HG02759 (cell line): ENCODE data around the gene SRRD.
"Not testable (repeated sequence)": the region's sequence is repeated elsewhere in the genome, so short reads cannot be mapped to it uniquely, and the experiment has no call there.

Source experiments
- ATAC-seq: cut with Tn5 transposase; IDR thresholded peaks from one replicate; pipeline ENCODE4 v1.9.1; 2021; ENCODE audit warnings: mild to moderate bottlenecking, moderate library complexity; ENCODE audit not compliant: unreplicated experiment

Gene SRRD

DNA sequence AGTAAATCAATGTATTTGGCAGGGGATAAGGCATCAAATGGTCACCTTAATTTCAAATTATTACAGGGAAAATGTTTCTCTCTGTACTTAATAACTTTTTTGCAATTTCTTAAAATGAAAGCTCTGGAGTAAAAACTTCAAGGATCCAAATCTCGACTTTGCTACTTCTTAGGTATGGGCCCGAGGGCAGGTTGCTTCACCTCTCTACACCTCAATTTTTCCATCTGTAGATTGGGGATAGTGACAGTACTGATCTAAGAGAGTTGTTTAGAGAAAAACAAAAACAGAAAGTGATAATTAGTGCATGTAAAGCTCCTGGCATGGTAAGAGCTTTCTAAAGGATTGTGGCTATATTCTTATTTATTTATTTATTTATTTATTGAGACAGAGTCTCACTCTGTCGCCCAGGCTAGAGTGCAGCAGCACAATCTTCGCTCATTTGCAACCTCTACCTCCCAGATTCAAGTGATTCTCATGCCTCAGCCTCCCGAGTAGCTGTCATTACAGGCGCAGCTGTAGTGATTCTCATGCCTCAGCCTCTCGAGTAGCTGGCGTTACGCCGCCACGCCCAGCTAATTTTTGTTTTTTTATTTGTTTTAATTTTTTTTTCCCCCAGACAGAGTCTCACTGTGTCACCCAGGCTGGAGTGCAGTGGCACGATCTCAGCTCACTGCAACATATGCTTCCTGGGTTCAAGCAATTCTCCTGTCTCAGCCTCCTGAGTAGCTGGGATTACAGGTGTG, 30.9 kb downstream of the SRRD start:
- ATAC-seq, result no peak

DNA sequence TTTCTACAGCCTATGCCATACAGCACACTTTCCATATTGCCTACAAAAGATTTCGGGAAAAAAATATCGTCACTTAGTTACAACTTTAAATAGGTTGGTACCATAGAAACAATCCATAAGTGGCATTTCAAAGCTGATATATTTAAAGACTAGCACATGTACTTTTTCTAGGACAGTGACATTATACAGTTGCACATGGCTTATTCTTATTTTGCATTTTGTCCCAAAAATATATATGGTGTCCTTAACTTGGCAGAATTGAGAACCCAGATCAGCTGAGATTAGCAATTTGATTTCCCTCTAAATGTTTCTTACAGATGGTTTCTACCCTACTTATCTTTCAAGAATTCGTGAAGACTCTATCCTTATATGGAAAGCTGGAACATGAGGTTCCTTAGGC, 32.3 kb downstream of the SRRD start:
- no peak for ATAC-seq

DNA sequence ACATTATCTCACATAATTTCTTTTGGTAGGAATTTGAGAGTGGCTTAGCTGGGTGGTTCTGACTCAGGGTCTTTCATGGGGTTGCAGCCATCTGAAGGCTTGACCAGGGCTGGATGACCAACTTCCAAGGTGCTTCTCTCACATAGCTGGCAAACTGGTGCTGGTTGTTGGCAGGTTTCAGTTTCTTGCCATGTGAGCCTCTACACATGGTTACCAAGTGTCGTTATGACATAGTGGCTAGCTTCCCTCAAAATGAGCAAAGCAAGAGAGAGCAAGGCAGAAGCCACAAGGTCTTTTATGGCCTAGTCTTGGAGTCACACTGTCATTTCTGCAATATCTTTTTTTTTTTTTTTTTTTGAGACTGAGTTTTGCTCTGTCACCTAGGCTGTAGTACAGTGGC, 32.8 kb downstream of the SRRD start:
- ATAC-seq, result no peak

DNA sequence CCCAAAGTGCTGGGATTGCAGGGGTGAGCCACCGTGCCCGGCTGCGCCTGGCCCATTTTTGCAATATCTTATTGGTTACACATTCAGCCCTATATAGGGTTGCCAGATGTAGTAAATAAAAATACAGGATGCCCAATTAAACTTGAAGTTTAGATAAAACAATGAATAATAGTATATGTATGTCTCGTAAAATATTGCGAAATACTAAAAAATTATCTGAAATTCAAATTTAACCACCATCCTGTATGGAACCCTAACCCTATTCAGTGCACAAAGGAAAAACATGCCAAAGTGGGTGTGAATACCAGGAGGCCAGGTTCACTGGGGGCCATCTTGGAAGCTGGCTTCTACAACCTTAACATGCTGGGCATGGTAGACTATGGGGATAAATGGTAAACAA, 33.8 kb downstream of the SRRD start:
- ATAC-seq, result no peak

DNA sequence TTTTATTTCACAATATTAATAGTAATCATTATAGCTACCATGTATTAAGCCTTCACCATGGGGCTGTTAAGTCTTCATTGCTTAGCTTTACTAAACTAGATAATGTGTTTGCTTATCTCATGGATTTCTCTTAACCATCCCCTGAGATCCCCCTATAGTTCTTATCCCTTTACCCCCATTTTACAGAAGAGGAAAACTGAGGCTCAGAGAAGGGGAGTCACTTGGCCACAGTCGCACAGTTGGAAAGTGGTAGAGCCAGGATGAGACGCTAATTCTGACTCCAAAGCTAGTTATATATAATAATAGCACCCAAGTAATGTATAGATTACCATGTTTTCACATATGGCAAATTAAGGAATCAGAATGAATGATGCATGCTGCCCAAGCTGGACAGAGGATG, 38.3 kb downstream of the SRRD start:
- no peak for ATAC-seq

DNA sequence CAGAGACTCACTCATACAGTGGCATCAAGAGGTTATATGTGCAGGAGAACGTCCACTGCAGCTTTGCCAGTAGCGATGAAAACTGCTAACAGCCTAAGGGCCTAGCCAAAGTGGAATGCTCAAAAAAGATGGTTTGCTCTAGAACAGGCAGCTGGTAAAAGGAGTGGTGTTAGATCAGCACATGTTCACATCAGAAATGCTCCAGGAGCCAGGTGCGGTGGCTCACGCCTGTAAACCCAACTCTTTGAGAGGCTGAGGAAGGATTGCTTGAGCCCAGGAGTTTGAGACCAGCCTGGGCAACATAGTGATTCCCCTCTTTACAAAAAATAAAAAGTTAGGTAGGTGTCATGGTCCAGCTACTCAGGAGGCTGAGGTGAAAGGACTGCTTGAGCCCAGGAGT, 38.9 kb downstream of the SRRD start:
- no peak for ATAC-seq

DNA sequence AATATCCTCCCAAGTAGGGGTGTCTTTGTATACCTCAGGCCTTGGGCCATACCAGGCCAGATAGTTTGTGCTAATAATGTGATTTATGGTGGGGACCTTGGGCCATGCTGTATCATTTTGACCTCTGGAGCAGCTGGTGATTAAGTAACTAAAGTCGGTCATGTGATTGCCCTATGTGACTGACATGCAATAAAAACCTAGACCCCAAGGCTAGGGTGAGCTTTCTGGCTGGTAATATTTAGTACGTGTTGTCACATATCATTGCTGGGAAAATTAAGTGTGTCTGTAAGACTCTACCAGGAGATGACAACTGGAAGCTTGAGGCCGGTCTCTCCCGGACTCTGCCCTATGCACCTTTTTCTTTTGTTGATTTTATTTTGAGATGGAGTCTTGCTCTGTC, 41.2 kb downstream of the SRRD start:
- no peak for ATAC-seq

DNA sequence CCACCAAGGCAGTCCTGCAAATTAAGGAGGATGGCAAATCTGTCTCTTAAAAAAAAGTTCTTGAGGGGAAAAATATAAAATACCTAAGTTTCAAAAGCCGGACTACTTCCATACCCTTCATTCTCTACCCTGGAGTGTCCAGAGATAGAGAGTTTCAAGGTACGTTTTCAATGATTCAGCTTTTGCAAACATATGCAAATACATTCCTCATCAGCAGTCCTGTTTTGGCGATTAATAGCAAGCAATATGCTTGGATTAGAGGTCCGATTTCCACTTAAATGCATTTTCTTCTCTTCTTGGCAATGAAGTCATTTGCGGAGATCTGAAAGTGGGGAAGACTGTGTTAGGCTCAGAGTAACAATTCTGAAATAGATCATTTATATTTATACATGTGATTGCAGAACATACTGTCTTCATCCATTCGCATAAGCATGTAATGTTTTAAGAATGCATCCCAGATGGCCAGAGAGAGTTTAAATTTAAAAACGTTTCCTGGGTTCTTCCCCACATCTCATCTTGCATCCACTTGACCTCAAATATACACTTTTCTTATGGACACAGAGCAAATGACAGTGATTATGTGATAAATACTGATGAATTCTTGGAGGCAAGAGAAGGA, 42.4 kb downstream of the SRRD start:
- no peak for ATAC-seq

DNA sequence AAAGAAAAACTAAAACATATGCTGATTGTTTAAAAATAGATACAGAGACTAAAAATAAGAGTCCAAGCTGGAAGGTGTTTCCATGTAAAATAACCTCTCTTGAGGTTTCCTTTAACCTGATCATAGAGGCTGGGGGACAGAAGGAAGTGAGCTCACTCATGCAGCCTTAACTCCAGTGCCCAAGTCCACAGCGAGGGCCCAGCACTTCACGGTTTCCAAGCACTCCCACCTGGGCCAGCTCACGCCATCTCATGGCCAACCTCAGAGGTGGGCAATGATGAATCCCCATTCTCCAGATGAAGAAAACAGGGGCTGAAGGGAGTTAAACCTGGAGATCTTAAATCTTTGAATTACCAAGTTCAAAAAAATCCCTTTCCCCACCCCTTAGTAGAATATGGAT, 43.5 kb downstream of the SRRD start:
- ATAC-seq, result no peak

DNA sequence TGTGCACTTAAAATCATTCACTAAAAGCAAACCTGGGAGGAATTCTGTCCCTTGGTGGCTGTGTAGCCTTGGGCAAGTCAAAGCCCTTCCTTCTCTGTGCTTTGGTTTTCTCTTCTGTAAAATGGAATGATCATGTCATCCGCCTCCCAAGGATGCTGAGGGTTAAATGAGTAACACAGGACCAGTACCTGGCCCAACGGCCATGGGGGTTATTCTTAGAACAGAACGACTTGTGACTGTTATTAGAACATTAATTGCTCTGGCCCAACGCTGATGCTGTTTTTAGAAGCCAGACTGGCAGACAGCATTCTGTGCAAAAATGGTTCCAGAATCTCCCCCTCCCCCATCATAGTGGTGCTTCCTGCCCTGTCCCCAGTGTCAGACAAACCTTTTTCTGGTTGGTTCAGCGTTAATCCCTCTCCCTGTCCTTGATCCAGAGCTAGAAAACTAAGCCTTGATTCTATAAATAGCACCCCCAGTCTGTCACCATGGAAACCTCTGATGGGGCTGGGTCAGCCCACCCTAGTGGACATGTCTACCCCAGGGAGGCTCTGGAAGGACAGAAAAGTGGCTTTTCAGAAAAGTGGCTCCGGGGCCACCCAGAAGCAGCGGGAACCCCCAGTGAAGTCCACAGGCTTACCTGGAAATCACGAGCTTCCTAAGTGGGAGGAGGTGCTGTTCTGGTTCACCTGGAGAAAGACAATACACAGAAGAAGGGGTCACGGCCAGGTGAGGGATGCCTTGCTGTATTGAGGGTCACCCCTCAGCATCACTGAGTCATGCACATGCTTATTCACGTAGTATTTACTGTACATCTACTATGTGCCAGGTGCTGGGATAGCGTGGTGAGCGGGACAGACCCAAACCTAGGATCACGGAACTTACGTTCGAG, 44.1 kb downstream of the SRRD start:
- no peak for ATAC-seq

DNA sequence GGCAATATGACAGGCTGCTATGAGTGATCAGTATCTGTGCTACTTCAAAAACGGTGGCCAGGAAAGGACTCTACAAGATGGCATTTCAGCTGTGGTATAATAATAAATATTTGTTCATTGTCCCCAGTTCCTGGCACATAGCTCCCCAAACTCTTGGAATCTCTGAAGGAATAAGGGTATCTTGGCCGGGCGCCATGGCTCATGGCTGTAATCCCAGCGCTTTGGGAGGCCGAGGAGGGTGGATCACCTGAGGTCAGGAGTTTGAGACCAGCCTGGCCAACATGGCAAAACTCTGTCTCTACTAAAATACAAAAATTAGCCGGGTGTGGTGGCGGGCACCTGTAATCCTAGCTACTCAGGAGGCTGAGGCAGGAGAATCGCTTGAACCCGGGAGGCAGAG, 44.8 kb downstream of the SRRD start:
- ATAC-seq, result not testable (repeated sequence)

DNA sequence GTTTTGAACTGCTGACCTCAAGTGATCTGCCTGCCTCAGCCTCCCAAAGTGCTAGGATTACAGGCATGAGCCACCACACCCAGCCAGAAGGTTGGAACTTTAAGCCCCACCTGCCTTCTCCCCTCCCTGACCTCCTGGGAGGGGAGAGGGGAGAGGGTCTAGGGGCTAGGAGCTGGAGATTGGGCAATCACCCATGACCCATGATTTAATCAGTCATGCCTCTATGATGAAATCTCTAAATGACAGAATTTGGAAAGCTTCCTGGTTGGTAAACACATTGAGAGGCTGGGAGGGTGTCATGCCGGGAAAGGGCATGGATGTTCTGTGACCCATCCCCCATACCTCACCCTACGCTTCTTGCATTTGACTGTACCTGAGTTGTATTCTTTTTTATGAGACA, 45.7 kb downstream of the SRRD start:
- no peak for ATAC-seq

DNA sequence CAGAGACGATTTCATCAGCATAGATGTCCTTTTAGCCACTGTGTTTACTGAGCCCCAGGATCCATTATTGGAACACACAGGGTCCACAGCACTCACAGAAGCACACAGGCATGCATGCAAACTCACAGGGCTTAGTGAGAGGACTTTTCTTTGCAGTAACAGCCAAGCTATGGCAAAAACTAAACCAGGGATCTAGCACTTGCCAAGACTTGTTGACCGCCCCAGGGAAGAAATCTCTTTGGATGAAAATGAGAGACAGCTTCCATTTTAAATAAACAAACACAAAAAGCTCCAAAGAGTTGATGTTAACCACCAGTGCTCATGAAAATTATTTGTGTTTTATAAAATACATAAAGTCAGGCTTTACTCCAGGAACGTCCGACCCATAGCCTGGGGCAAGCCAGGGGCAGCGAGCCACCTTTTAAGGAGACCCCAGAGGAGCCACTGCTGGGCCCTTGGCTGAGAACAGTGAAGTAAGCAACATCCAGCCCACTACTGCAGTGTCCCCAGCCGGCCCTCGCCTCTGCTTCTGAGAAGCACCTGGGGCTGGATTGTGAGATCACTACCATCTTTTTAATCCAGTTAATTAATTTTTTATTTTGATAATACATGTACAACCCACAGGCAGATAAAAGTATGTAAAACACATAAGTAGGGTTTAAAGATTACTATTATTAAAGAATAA, 50.6 kb downstream of the SRRD start:
- no peak for ATAC-seq

DNA sequence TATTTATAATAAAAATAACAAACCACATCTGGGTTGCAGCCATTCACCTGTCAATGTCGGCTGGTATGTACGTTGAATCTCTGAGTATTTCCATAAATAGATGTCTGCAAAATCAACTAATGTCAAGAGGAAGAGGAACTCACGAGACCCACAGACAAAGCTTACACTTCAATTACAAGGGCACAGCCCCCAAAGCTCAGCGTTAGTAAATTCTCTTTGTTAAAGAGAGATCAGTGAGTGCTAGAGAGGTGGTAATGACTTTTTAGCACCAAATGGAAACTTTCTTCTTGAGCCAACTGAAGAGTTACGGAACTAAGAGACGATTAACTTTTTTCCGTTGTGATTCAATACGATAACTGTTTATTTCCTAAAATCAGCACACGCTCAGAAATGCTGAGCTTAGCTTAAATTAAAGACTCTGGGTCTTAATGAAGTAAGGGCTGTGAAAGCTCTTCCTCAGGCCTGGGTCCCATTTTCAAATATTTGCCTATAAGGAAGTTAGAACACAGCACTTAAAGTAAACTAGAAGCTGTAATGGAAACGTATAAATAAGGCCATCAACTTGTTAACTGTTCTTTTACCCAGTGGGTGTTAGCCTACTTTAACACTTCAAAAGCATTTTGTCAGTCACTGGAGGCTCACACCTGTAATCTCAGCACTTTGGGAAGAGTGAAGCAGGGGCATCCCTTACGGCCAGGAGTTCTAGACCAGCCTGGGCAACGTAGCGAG, 51.4 kb downstream of the SRRD start:
- no peak for ATAC-seq

DNA sequence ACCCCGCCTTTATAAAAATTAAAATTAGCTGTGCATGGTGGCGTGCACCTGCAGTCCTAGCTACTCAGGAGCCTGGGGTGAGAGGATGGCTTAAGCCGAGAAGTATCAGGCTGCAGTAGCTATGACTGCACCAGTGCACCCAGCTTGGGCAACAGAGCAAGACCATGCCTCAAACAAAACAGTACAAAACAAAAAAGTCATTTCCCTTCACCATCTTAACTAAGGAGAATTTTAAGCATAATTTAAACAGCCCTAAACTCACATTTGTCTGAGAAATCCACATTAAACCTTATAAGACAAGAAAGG, 51.9 kb downstream of the SRRD start:
- ATAC-seq, result no peak

DNA sequence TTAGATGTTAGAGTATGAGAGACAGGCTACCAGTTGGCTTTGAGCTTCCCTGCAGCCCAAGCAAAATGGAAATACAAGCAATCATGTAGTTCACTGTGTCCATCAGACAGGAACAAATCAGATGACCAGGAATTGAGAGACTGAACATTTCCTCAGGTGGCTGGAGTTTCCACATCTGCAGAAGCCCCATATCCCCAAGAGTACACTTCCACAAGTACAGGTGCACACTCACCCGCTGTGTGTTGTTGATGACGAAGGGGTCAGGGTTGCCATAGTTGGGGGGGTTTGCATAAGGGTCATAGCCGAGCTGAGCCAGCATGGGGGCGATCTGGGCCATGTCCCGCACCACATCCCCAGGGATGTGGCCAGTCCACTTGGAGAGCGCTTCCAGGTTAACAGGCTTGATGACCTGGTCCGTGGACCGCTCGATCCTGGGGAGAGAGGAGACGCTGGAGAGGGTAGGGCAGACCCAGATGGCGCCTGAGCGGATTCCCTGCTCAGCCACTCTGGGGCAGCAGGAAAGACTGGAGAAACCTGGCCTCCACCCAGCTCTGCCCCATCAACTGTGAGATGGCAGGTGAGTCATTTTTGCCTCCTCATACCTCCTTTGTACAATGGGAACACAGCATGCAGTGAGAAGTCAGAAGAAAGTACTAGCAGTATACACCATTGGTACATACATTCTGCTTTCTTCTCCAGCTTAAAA, 52.5 kb downstream of the SRRD start:
- no peak for ATAC-seq

DNA sequence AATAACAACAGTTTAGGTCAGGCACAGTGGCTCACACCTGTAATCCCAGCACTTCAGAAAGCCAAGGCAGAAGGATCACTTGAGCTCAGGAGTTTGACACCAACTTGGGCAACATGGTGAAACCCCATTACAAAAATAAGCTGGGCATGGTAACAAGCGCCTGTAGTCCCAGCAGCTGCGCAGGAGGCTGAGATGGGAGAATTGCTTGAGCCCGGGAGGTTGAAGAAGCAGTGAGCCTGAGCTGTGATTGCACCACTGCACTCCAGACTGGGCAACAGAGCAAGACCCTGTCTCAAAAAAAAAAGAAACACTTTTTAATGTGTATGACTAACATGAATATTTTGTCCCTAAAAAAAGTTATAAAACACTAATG, 53.1 kb downstream of the SRRD start:
- ATAC-seq, result no peak

DNA sequence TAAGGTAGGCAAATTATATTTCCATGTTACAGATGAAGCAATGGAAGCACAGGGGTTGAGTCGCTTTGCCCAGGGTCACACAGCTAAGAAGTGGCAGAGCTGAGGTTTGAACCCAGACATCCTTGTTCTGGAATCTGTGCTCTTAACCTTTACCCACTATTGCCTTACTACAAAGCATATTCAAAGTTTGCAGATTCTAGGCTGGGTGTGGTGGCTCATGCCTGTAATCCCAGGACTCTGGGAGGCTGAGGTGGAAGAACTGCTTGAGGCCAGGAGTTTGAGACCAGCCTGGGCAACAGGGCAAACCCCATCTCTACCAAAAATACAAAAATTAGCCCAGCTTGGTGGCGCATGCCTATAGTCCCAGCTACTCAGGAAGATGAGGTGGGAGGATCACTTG, 56.4 kb downstream of the SRRD start:
- no peak for ATAC-seq

DNA sequence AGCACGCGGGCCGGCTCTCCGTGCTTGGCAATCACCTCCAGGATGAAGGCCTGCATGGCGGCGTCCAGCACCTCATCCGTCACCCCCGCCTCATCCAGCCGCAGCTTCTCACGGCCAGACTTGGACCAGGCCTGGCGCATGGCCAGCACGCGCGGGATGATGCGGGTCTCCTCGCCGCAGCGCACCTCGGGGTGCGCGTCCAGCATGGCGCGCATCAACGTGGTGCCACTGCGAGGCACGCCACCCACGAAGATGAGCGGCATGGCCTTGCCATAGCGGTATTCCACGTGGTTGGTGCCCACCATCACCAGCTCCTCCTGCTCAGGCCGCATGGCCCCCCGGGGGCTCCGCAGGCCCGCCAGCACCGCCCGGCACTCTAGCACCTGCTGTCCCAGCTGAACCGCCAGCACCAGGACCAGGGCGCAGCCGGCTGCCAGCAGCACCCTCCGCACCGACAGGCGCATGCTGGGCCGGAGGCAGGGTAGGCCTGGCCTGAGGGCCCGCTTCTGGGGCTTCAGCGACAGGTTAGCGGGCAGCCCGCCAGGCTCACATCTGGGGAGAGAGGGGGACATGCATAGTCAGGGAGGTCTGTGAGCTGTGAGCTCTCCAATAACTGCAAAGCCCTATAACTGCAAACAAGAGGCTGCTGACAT, 57.6 kb downstream of the SRRD start:
- no peak for ATAC-seq

DNA sequence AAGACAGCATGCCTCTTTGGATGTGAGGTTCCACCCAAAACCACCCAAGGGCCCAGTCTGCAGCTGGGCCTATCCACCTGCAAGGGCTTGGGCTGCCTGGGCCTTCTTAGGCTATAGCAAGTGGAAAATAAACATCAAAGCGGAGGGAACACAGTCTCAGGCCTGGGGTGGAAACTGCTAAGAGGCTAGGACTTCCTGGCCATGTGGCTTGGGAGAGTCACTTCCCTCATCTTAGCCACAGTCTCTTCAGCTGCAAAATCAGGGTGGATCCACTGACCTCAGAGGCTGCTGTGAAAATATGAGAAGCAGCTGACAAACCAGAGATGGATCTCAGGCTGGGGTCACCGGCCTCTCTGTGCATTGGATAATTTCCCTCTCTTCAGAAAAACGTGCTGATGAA, 59.2 kb downstream of the SRRD start:
- no peak for ATAC-seq
